H1 (cell line): ENCODE measurements around the gene PITX1. TPM values are rescaled to one million over a fixed set of nuclear protein-coding genes. Genes with fewer than 3 reads are reported as not detected.

Experiments used
- POLR2AphosphoS5 ChIP-seq: IDR thresholded peaks from 2 replicates; pipeline ENCODE4 v1.6.1; 2011; ENCODE audit warnings: low read depth, low read length
- SAP30 ChIP-seq: fragments of 300-600 bp; sonication (generic); IDR thresholded peaks from 2 replicates; pipeline ENCODE4 v1.7.1; 2012; ENCODE audit warnings: low read length, moderate library complexity, mild to moderate bottlenecking, inconsistent platforms; ENCODE audit not compliant: insufficient read depth, insufficient replicate concordance
- SP4 ChIP-seq: IDR thresholded peaks from 2 replicates; pipeline ENCODE4 v1.6.1; 2012; ENCODE audit warnings: low read length, inconsistent platforms
- polyA plus RNA-seq, 7 experiments: library from polyadenylated mRNA; depleted of rRNA in 3 of 7; stranded (reverse) in 5 of 7; unstranded in 2 of 7; fragments of >200 nt in 5 of 7; fragments of 200-250 nt in 2 of 7; gene quantifications; 1 replicate in 5 of 7; 2 replicates in 1 of 7; 4 replicates in 1 of 7; pipeline versions ENCODE4 v1.2.1 to v1.2.3, GENCODE V29; 2011 to 2013; ENCODE audit warnings: missing spikeins in 2 of 7, mixed read lengths in 2 of 7
- total RNA-seq: library from RNA; stranded (reverse); fragmentation: NEBNext Ultra II Directional; extraction: Animal tissue kit (Norgen Biotek cat#: 25700); gene quantifications from 2 replicates; pipeline ENCODE4 v1.2.1, GENCODE V29; 2021

Gene PITX1
- total and polyA plus RNA-seq, 2 of the 8 experiments (the other 6 are each of a cell fraction or from before 2014, with no cell fraction given): 0.03 TPM; not detected in 1

DNA sequence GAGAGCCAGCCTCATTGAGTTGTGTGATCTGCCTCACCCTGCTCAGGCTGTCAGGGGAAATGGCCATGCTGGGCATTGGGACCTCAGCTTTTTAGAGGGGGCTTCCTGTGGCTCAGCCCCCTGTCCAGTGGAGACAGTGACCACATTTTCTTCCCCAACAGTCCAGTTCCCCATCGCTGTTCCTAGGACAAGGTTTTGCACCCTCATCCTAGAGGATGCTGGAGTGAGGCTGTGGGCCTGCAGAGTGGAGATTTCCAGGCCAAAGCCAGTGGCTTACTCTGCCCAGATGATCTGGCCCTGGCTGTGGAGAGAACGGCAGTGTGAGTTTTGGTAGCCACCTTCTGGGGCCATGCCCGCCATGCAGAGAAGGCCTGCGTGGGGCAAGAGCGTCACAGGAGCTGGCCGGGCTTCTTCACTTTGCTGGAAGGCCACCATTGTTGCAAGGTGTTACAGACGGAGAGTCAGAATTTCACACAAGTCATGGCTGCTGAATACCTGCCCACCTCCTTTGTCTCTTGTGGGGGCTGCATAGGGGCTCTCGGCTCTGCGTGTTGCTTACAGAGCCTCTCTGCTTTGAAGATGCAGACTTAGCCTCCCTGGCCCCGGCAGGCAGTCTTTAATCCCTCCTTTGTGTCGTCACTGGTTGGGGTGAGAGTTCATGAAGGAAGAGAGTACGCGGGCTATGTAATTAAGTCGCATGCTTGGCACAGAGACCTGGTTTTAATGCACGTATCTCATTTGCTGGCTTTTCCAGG is 35.2 kb upstream of the PITX1 start (continued):
- TF ChIP-seq SAP30 (no peak), SP4 (no peak), POLR2AphosphoS5 (peak; percentile 72)
